Measurements from ENCODE around the gene NUDT6.

The NUDT6 gene

DNA sequence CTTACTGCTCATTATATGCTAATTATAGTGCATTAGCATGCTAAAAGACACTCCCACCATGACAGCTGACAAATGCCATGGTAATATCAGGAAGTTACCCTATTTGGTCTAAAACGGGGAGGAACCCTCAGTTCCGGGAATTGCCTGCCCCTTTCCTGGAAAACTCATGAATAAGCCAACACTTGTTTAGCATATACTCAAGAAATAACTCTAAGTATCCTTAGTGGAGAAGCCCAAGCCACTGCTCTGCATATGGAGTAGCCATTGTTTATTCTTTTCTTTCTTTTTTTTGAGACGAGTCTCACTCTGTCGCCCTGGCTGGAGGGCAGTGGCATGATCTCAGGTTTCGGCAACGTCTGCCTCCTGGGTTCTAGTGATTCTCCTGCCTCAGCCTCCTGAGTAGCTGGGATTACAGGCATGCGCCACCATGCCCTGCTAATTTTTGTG, 15.5 kb downstream of the NUDT6 start:
- TF ChIP-seq, protein P1, sequence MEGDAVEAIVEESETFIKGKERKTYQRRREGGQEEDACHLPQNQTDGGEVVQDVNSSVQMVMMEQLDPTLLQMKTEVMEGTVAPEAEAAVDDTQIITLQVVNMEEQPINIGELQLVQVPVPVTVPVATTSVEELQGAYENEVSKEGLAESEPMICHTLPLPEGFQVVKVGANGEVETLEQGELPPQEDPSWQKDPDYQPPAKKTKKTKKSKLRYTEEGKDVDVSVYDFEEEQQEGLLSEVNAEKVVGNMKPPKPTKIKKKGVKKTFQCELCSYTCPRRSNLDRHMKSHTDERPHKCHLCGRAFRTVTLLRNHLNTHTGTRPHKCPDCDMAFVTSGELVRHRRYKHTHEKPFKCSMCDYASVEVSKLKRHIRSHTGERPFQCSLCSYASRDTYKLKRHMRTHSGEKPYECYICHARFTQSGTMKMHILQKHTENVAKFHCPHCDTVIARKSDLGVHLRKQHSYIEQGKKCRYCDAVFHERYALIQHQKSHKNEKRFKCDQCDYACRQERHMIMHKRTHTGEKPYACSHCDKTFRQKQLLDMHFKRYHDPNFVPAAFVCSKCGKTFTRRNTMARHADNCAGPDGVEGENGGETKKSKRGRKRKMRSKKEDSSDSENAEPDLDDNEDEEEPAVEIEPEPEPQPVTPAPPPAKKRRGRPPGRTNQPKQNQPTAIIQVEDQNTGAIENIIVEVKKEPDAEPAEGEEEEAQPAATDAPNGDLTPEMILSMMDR (IDR thresholded peaks at IDR 0.05; ENCODE audit: control insufficient read depth, extremely low read depth, insufficient read depth), result no peak
- DNase-seq (ENCODE audit: low read depth), result no peak
- no peak overlapping the region for H3K4me3 ChIP-seq (ENCODE audit: low read depth, low read length)

DNA sequence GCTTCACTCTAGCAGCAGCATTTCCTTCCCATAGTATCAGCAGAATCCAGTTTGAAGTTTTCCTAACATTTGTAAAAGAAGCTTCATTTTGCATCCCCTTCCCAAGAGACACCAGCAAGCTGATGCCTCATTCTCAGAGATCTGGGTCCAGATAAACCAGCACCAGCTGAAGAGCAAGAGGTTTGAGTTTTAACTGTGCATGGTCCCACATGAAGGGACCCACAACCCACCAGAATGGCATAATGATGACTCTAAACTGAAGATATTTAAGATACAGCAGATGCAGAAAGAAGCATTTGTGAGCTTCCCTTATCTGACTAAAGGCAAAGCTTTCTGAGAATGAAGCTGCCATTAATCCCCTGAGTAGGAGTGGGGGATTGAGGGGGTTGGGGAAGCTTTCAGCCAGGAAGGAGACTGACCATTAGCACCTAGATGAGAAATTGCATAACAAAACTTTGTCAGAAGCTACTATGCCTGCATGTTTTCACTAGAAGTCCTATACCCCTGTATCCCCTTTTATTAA, 18.6 kb downstream of the NUDT6 start:
- TF ChIP-seq, protein P1 (IDR thresholded peaks at IDR 0.05; ENCODE audit: control insufficient read depth, extremely low read depth, insufficient read depth), result no peak
- DNase-seq (ENCODE audit: low read depth), result no peak
- H3K4me3 ChIP-seq (ENCODE audit: low read depth, low read length), result no peak overlapping the region

DNA sequence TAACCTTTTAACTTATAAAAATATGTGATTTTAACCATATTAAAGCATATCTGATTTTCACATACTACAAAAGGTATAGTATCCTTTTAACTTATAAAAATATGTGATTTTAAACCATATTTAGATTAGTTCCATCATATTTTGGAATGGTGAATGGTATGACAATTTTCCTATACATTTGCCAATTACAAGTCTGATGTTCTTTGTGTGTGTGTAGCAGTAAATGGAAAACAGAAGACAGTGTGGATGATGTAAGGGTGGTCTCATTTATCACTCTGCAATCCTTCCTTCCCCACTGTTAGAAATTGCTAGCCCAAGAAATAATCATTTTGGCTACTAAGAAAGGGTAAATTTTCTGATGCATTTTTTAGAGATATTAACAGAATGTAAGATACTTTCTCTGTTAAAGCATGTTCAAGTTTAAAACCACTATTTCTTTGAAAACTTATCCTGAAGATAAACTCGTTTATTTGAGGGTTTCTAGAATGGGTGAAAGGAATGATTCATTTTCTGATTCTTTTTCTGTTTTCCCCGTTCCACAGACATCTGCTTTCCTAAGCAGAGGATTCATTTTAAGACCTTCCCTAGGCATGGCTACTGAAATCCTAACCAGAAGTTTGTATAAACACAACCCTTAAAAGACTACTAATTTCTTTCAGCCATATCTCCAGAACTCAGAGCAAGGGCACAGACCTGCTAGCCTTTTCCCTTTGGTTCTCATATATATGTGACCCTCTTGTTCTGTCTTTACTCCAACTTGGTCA, 21.0 kb downstream of the NUDT6 start:
- TF ChIP-seq, protein P1 (IDR thresholded peaks at IDR 0.05; ENCODE audit: control insufficient read depth, extremely low read depth, insufficient read depth), result no peak
- DNase-seq (ENCODE audit: low read depth), result no peak
- H3K4me3 ChIP-seq (ENCODE audit: low read depth, low read length), result no peak overlapping the region

DNA sequence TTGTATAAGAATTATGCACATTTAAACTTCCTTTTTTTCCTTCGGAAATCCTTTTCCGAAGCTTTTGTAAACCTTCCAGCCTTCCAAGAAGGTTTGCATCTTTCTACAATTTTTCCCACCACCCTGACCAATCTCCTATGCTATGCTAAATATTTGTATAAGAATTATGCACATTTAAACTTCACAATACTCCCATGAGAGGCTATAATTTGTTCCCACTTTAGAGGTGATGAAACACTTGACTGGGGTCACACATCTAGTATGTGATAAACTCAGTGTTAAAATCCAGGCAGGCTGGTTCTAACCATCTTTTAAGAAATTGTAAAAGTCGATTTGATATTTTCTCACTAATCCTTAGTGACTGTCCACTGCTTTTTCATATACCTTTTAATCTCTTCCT, 22.1 kb downstream of the NUDT6 start:
- H3K4me3 ChIP-seq (ENCODE audit: low read depth, low read length), result no peak overlapping the region
- TF ChIP-seq, protein P1 (IDR thresholded peaks at IDR 0.05; ENCODE audit: control insufficient read depth, extremely low read depth, insufficient read depth), result no peak
- no peak for DNase-seq (ENCODE audit: low read depth)

DNA sequence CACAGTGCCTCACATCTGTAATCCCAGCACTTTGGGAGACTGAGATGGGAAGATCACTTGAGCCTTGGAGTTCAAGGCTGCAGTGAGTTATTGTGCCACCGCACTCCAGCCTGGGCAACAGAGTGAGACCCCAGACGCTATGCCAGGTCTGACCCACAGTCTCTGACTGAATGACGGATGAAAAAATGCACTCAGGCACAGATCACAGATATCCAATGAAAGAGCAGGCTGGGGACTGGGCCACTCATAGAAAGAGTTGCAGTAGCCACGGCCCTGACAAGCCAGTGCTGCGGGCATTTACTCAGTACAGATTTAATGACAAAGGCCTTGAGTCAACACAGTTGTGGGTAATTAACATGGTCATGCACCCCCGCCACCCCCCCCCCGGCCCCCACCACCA, 22.7 kb downstream of the NUDT6 start:
- no peak overlapping the region for H3K4me3 ChIP-seq (ENCODE audit: low read depth, low read length)
- no peak for DNase-seq (ENCODE audit: low read depth)
- TF ChIP-seq, protein P1 (IDR thresholded peaks at IDR 0.05; ENCODE audit: control insufficient read depth, extremely low read depth, insufficient read depth), result no peak

GRCh38 chr4:122898370-122899150, 23.8 kb downstream of the NUDT6 start:
- DNase-seq (ENCODE audit: low read depth), result peak; percentile 66
- H3K4me3 ChIP-seq (ENCODE audit: low read depth, low read length), result no peak overlapping the region
- TF ChIP-seq, protein P1 (IDR thresholded peaks at IDR 0.05; ENCODE audit: control insufficient read depth, extremely low read depth, insufficient read depth), result no peak
